CD14-positive monocyte (primary cell): ENCODE data around the gene ATG101. TPM values are rescaled to one million over a fixed set of nuclear protein-coding genes. Genes with fewer than 3 reads are reported as not detected.
A peak's percentile ranks its signal among the peaks of the same experiment; 100 is the strongest.

Experiments
- DNase-seq, 3 donors: peaks; one replicate each; pipeline ENCODE4 v3.0.0-alpha.2; 2011 to 2022
- H2AFZ ChIP-seq: 2 replicates; pipeline ENCODE4 v1.6.0; 2012; ENCODE audit warnings: mild to moderate bottlenecking, low read depth, low read length, inconsistent platforms; ENCODE audit not compliant: insufficient read depth, poor library complexity, severe bottlenecking
- H3K27ac ChIP-seq, 2 donors: 1 replicate in 1 of 2; 2 replicates in 1 of 2; pipeline ENCODE4 v1.5.1; 2012 to 2013; ENCODE audit warnings: low read length in 2 of 2, control low read depth in 1 of 2, inconsistent platforms in 1 of 2, low read depth in 1 of 2, mild to moderate bottlenecking in 1 of 2
- H3K27me3 ChIP-seq, 2 donors: one replicate each; pipeline versions ENCODE4 v1.6.0 to v1.6.1; 2011 to 2013; ENCODE audit warnings: low read length in 2 of 2; ENCODE audit not compliant: control insufficient read depth in 2 of 2, insufficient read depth in 2 of 2
- H3K36me3 ChIP-seq, 2 donors: replicated peaks in 1 of 2; 1 replicate in 1 of 2; 2 replicates in 1 of 2; pipeline versions ENCODE4 v1.5.1 to v1.6.1; 2012 to 2013; ENCODE audit warnings: low read length in 2 of 2, control low read depth in 1 of 2, inconsistent platforms in 1 of 2, mild to moderate bottlenecking in 1 of 2; ENCODE audit not compliant: insufficient read depth in 2 of 2, control insufficient read depth in 1 of 2
- H3K4me1 ChIP-seq, 2 donors: 1 replicate in 1 of 2; 2 replicates in 1 of 2; pipeline versions ENCODE4 v1.5.1 to v1.6.1; 2012 to 2013; ENCODE audit warnings: low read length in 2 of 2, control low read depth in 1 of 2, inconsistent platforms in 1 of 2, mild to moderate bottlenecking in 1 of 2, moderate library complexity in 1 of 2; ENCODE audit not compliant: insufficient read depth in 2 of 2, control insufficient read depth in 1 of 2
- H3K4me2 ChIP-seq: replicated peaks from 2 replicates; pipeline ENCODE3; 2012; ENCODE audit warnings: low read length, moderate library complexity, mild to moderate bottlenecking; ENCODE audit not compliant: poor library complexity, severe bottlenecking; ENCODE audit errors: extremely low read depth
- H3K4me3 ChIP-seq, 3 experiments: fragments of 200-600 bp in 1 of 3; sonication (generic) in 1 of 3; replicated peaks in 1 of 3; 1 replicate in 2 of 3; 2 replicates in 1 of 3; pipeline ENCODE4 v1.5.1; 2011 to 2013; ENCODE audit warnings: low read length in 3 of 3, mild to moderate bottlenecking in 3 of 3, control low read depth in 2 of 3, low read depth in 2 of 3, inconsistent platforms in 1 of 3, moderate library complexity in 1 of 3
- H3K79me2 ChIP-seq: 2 replicates; pipeline ENCODE4 v1.6.0; 2012; ENCODE audit warnings: mild to moderate bottlenecking, control low read depth, inconsistent platforms, low read length, moderate library complexity; ENCODE audit not compliant: insufficient read depth
- H3K9ac ChIP-seq: 2 replicates; pipeline ENCODE4 v1.6.0; 2017; ENCODE audit warnings: low read length, mild to moderate bottlenecking; ENCODE audit not compliant: insufficient read depth, poor library complexity, severe bottlenecking
- H3K9me3 ChIP-seq, 2 donors: replicated peaks in 1 of 2; 1 replicate in 1 of 2; 2 replicates in 1 of 2; pipeline versions ENCODE4 v1.5.1 to v1.6.1; 2012 to 2013; ENCODE audit warnings: low read length in 2 of 2, control low read depth in 1 of 2; ENCODE audit not compliant: control insufficient read depth in 1 of 2, insufficient read depth in 1 of 2
- H4K20me1 ChIP-seq: 2 replicates; pipeline ENCODE4 v1.6.0; 2012; ENCODE audit warnings: mild to moderate bottlenecking, low read length, control low read depth, moderate library complexity; ENCODE audit not compliant: insufficient read depth
- H3K27ac Mint-ChIP-seq, 7 donors: one replicate each; pipeline ENCODE4 v1.8.0; 2020; ENCODE audit warnings: mild to moderate bottlenecking in 7 of 7, mixed read lengths in 7 of 7, moderate library complexity in 6 of 7, inconsistent platforms in 2 of 7
- H3K27me3 Mint-ChIP-seq, 3 donors: one replicate each; pipeline ENCODE4 v1.8.0; 2021 to 2022; ENCODE audit warnings: low read depth in 3 of 3, mild to moderate bottlenecking in 3 of 3, mixed read lengths in 3 of 3, moderate library complexity in 3 of 3, inconsistent platforms in 1 of 3
- H3K36me3 Mint-ChIP-seq, 2 donors: one replicate each; pipeline ENCODE4 v1.8.0; 2020; ENCODE audit warnings: mixed read lengths in 2 of 2, inconsistent platforms in 1 of 2, mild to moderate bottlenecking in 1 of 2
- H3K4me1 Mint-ChIP-seq: one replicate; pipeline ENCODE4 v1.8.0; 2020; ENCODE audit warnings: mild to moderate bottlenecking, mixed read lengths
- H3K4me3 Mint-ChIP-seq, 2 donors: one replicate each; pipeline ENCODE4 v1.8.0; 2020; ENCODE audit warnings: mild to moderate bottlenecking in 2 of 2, mixed read lengths in 2 of 2, moderate library complexity in 1 of 2
- H3K9me3 Mint-ChIP-seq, 7 donors: one replicate each; pipeline ENCODE4 v1.8.0; 2020 to 2022; ENCODE audit warnings: mixed read lengths in 7 of 7, mild to moderate bottlenecking in 6 of 7, moderate library complexity in 6 of 7, inconsistent platforms in 2 of 7
- WGBS: methylation state at CpG from one replicate; pipeline ENCODE4 v1.1.5; 2013; ENCODE audit warnings: missing lambda C conversion rate; ENCODE audit not compliant: insufficient coverage; 5-methylcytosine and 5-hydroxymethylcytosine counted together
- intact Hi-C, 2 donors: fragments of 100-400 bp; cut with micrococcal nuclease; formaldehyde crosslinking; loops; one replicate each; pipeline versions ENCODE4 v1.15.0 to v1.15.1; 2023
- polyA plus RNA-seq, 3 donors: library from polyadenylated mRNA; depleted of rRNA in 1 of 3; unstranded in 2 of 3; stranded (reverse) in 1 of 3; fragments of 300-500 nt in 2 of 3; fragments of >200 nt in 1 of 3; fragmentation: Illumina TruSeq in 2 of 3; gene quantifications; 1 replicate in 2 of 3; 2 replicates in 1 of 3; pipeline ENCODE4 v1.2.3, GENCODE V29; 2012 to 2021
- TF ChIP-seq, protein P1 (sequence below): fragments of 200-600 bp; IDR thresholded peaks from one replicate; pipeline ENCODE4 v1.8.0; 2022; ENCODE audit warnings: antibody characterized with exemption, mild to moderate bottlenecking

Gene ATG101
- polyA plus RNA-seq, 3 donors = 20.5 to 120 (median 26.4) TPM

DNA sequence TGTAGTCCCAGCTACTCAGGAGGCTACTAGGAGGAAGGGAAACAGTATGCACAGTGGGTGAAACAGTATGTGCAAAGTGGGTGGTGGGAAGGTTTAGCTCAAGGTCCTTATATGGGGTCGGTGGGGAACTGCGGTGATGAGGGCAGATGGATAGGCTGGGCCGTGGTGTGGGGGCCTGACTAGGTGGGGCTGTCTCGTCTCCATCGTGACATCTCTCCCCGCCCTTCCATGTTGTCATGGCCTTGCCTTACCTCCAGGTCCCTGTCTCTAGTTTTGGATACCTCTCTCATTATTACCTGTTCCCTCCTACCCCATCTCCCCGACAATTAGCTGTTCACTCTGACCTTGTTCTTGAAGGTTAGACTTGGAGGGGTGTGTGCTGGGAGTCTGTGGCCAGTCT is 22.9 kb upstream of the ATG101 start:
- Mint-ChIP-seq H3K27me3 (peaks cover 17 to 34% (median 30%) of the 10 kb centered on the region in 3 donors), H3K27ac (peak overlapping the region; percentile 95 to 98 (median 97)), H3K4me3 (no peak overlapping the region), H3K4me1 (peaks cover 57% of the 10 kb centered on the region), H3K36me3 (peaks cover 13 to 23% of the 10 kb centered on the region in 2 donors), H3K9me3 (peaks cover 0 to 9% (median 3%) of the 10 kb centered on the region in 7 donors)
- Histone ChIP-seq H3K79me2 (no peaks in the 10 kb centered on the region), H3K9me3 (no peaks in the 10 kb centered on the region), H2AFZ (no peak overlapping the region), H3K27me3 (peaks cover 0 to 14% of the 10 kb centered on the region in 2 donors), H3K4me1 (peaks cover 43 to 74% of the 10 kb centered on the region in 2 donors), H4K20me1 (peaks cover 5% of the 10 kb centered on the region), H3K4me3 (no peak overlapping the region), H3K9ac (no peak overlapping the region), H3K36me3 (no peaks in the 10 kb centered on the region), H3K27ac (peak overlapping the region in 1 of 2 donors; percentile 88), H3K4me2 (no peak overlapping the region)
- intact Hi-C loops = no loop called here
- no peak for DNase-seq
- TF ChIP-seq, protein P1, sequence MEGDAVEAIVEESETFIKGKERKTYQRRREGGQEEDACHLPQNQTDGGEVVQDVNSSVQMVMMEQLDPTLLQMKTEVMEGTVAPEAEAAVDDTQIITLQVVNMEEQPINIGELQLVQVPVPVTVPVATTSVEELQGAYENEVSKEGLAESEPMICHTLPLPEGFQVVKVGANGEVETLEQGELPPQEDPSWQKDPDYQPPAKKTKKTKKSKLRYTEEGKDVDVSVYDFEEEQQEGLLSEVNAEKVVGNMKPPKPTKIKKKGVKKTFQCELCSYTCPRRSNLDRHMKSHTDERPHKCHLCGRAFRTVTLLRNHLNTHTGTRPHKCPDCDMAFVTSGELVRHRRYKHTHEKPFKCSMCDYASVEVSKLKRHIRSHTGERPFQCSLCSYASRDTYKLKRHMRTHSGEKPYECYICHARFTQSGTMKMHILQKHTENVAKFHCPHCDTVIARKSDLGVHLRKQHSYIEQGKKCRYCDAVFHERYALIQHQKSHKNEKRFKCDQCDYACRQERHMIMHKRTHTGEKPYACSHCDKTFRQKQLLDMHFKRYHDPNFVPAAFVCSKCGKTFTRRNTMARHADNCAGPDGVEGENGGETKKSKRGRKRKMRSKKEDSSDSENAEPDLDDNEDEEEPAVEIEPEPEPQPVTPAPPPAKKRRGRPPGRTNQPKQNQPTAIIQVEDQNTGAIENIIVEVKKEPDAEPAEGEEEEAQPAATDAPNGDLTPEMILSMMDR = no peak
- 100% methylated on average over 2 of the region's 7 CpGs for WGBS

GRCh38 chr12:52049286-52049685 is 20.5 kb upstream of the ATG101 start:
- Histone ChIP-seq H3K36me3 (no peaks in the 10 kb centered on the region), H3K4me2 (no peak overlapping the region), H3K27me3 (peaks cover 0 to 24% of the 10 kb centered on the region in 2 donors), H2AFZ (no peak overlapping the region), H3K9me3 (no peaks in the 10 kb centered on the region), H3K27ac (no peak overlapping the region), H3K4me3 (no peak overlapping the region), H4K20me1 (peaks cover 30% of the 10 kb centered on the region), H3K4me1 (peaks cover 47 to 87% of the 10 kb centered on the region in 2 donors), H3K79me2 (no peaks in the 10 kb centered on the region), H3K9ac (no peak overlapping the region)
- peaks cover 58% of the 10 kb centered on the region for H3K4me1 Mint-ChIP-seq
- TF ChIP-seq, protein P1 = no peak
- H3K27ac Mint-ChIP-seq = peak overlapping the region; percentile 33 to 97 (median 95)
- intact Hi-C loops = no loop called here
- peaks cover 0 to 16% (median 5%) of the 10 kb centered on the region in 7 donors for H3K9me3 Mint-ChIP-seq
- no peak for DNase-seq
- H3K27me3 Mint-ChIP-seq = peaks cover 28 to 44% (median 40%) of the 10 kb centered on the region in 3 donors
- H3K36me3 Mint-ChIP-seq = peaks cover 18 to 33% of the 10 kb centered on the region in 2 donors
- peak overlapping the region; percentile 86 to 99 for H3K4me3 Mint-ChIP-seq
- WGBS = 93% methylated on average over 3 of the region's 4 CpGs
